ENCODE data around the gene CIAPIN1.

The CIAPIN1 gene

DNA sequence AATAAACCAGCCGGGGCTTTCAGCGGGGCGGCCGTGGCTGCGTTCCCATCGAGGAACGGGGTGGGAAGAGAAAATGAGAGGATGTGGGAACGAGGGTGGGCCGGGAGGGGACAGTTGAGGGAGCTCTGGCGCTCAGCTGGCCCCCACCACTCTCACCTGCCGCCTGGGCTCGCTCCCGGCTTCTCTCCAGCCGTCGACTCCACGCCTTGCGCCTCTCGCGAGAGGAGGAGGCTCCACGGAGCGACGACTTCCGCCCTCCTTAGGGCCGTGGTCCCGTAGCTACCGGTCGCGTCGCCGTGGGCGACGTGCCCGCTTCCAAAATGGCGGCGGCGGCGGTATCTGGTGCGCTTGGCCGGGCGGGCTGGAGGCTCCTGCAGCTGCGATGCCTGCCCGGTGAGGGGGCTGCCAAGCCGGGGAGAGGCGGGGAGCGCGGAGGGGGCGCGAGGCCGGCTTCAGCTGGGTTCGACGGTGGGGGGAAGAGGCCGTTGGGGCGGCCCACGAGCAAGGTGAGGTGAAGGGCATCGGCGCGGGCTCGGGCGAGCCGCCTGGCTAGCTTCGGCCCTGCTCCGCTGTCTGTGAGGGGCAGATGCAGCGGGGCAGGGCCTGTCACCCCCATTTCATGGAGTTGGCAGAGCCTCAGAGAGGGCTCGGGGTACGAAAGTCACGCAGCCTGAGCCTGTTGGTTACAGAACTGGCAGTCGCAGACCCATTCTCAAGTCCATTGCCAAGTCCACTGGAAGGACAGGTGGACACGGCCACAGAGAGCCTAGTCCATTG is at the start of gene CIAPIN1, which contains the start of gene COQ9:
TSS of gene CIAPIN1 (minus strand) at position 200 of the 777 bp plus-strand sequence. CDS start 6,457 bp downstream, outside the sequence.
TSS of gene COQ9 (plus strand) at position 294 of the 777 bp plus-strand sequence. CDS start at position 321, 27 bp downstream.
- in situ Hi-C loops (cut with MboI; ENCODE audit: low sequenced_read_pairs, unreplicated experiment): no loop called here
- peak; percentile 98 for DNase-seq (ENCODE audit: low spot score)
- TF ChIP-seq, protein P1, sequence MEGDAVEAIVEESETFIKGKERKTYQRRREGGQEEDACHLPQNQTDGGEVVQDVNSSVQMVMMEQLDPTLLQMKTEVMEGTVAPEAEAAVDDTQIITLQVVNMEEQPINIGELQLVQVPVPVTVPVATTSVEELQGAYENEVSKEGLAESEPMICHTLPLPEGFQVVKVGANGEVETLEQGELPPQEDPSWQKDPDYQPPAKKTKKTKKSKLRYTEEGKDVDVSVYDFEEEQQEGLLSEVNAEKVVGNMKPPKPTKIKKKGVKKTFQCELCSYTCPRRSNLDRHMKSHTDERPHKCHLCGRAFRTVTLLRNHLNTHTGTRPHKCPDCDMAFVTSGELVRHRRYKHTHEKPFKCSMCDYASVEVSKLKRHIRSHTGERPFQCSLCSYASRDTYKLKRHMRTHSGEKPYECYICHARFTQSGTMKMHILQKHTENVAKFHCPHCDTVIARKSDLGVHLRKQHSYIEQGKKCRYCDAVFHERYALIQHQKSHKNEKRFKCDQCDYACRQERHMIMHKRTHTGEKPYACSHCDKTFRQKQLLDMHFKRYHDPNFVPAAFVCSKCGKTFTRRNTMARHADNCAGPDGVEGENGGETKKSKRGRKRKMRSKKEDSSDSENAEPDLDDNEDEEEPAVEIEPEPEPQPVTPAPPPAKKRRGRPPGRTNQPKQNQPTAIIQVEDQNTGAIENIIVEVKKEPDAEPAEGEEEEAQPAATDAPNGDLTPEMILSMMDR (IDR thresholded peaks at IDR 0.05; ENCODE audit: borderline replicate concordance, control extremely low read depth, extremely low read depth, insufficient read depth, missing control alignments): no peak

DNA sequence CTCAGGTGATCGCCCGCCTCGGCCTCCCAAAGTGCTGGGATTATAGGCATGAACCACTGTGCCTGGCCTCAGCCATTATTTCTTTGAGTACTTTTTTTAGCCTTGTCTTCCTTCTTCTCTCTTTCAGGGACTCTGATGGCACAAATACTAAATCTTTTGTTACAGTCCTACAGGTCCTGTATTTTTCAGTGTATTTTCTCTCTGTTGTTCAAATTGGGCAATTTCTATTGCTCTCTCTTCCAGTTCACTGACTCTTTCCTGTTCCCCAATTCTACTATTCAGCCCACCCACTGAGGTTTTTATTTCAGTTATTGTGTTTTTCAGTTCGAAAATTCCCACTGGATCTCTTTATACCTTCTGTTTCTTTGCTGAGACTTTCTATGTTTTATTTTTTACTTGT is 46.6 kb upstream of the CIAPIN1 start:
- TF ChIP-seq, protein P1 (IDR thresholded peaks at IDR 0.05; ENCODE audit: borderline replicate concordance, control extremely low read depth, extremely low read depth, insufficient read depth, missing control alignments): no peak
- DNase-seq (ENCODE audit: low spot score): no peak
- in situ Hi-C loops (cut with MboI; ENCODE audit: low sequenced_read_pairs, unreplicated experiment): no loop called here

DNA sequence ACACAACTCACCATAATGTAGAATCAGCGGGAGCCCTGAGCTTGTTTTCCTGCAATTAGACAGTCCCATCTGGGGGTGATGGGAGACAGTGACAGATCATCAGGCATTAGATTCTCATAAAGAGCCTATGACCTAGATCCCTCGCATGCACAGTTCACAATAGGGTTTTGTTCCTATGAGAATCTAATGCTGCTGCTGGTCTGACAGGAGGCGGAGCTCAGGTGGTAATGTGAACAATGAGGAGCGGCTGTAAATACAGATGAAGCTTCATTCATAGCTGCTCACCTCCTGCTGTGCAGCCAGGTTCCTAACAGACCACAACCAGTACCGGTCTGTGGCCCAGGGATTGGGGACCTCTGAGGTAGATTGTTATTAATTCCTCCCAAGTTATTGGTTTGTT is 42.0 kb upstream of the CIAPIN1 start:
- in situ Hi-C loops (cut with MboI; ENCODE audit: low sequenced_read_pairs, unreplicated experiment): no loop called here
- DNase-seq (ENCODE audit: low spot score): no peak
- TF ChIP-seq, protein P1 (IDR thresholded peaks at IDR 0.05; ENCODE audit: borderline replicate concordance, control extremely low read depth, extremely low read depth, insufficient read depth, missing control alignments): no peak

DNA sequence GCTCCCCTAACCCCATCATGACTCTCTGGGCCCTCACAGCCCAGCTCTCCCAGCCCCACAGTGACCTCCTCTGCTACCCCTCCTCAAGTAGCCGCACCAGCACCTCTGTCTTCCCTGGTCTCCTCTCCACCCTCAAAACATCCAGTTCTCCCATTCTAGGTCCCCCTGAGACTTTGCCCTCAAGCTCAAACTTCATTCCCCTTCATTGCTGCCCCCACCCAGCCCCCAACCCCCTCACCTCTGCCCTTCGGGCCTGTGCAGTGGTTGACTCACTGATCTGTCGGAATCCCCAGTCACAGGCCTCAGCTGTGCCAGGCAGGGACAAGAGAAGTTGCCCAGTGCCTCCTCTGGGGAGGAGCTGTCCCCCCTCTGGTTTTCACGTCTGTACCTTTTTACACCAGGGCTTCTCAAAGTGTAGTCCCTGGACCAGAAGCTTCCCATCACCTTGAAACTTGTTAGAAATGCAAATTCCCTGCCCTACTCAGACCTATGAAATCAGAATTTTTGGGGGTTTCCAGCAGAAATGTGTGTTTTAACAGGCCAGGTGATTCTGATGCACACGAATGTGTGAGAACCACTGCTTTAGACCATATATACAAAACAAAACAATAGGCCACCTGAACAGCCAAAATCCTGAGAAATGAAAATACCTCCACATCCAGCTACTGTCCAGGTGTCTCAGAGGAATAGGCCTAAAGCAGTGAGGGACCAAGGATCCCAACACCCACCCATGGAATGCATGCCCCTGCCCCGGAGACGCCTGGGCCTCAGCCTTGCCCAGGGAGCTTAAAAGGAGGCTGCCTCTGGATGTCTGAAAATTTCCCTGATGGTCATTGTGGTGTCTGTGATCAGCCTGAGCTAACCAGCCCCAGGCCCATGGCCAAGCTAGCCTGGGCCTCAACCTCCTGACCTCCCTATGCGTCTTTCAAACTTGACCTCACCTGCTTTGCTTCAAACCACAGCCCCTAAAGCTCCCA is 40.0 kb upstream of the CIAPIN1 start:
- in situ Hi-C loops (cut with MboI; ENCODE audit: low sequenced_read_pairs, unreplicated experiment): no loop called here
- DNase-seq (ENCODE audit: low spot score): peak; percentile 44
- TF ChIP-seq, protein P1 (IDR thresholded peaks at IDR 0.05; ENCODE audit: borderline replicate concordance, control extremely low read depth, extremely low read depth, insufficient read depth, missing control alignments): no peak

DNA sequence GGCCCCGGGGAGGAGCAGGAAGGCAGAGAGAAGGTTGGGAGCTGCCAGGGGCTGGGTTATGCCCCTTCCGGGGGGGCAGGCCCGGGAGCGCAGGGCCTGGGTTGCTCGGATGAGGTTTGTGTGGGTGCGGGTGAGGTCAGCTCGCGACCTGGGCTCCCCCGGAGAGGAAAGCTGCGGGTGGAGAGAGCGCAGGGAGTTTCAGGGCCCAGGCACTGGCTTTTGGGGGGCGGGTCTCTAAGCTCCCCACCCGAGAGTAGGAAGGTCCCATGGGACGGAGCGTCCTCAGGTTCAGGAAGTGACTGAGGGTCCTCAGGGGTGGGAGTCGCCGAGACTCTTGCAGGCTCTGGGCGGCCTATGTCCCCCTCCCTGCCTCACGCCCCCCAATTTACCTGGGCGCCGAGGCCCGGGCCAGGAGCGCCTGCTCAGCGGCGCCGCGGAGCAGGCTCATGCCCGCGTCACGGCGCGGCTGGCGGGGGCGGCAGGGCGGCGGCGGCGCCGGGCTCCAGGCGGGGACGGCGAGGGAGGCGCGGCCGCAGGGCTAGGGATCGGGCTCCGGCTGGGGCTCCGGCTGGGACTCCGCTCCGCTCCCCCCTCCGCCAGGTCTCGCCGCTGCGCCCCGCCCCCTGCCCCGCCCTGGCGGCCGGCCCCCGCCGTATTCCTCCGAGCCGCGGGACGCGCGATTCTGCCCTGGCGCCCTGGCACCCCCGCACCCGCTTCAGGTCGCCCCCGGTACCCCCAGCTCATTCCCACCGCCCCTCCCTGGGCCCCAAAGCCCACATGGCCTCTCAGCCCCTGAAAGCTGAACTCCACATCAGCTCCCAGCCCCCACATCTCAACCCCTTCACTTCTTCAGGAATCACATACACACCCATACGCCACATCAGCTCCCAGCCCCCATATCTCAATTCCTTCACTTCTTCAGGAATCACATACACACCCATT is 39.0 kb upstream of the CIAPIN1 start, which contains the start of gene DOK4:
TSS of gene DOK4 (minus strand) at position 578 of the 942 bp plus-strand sequence. CDS start 6,986 bp downstream, outside the sequence.
- peak; percentile 97 for DNase-seq (ENCODE audit: low spot score)
- in situ Hi-C loops (cut with MboI; ENCODE audit: low sequenced_read_pairs, unreplicated experiment): no loop called here
- TF ChIP-seq, protein P1 (IDR thresholded peaks at IDR 0.05; ENCODE audit: borderline replicate concordance, control extremely low read depth, extremely low read depth, insufficient read depth, missing control alignments): no peak

All from GM13976 (cell line).